Hematopoietic multipotent progenitor cell treated with erythropoietin and hydrocortisone succinate and interleukin-3 and kit ligand, for 8 days (in vitro differentiated cells): ENCODE results near the gene TINAGL1.
A peak's percentile ranks its signal among the peaks of the same experiment; 100 is the strongest.
"Not testable (repeated sequence)": the region's sequence is repeated elsewhere in the genome, so short reads cannot be mapped to it uniquely, and the experiment has no call there.

ENCODE experiments used
- DNase-seq: peaks from one replicate; pipeline ENCODE4 v3.0.0-alpha.2; 2015

The TINAGL1 gene

DNA sequence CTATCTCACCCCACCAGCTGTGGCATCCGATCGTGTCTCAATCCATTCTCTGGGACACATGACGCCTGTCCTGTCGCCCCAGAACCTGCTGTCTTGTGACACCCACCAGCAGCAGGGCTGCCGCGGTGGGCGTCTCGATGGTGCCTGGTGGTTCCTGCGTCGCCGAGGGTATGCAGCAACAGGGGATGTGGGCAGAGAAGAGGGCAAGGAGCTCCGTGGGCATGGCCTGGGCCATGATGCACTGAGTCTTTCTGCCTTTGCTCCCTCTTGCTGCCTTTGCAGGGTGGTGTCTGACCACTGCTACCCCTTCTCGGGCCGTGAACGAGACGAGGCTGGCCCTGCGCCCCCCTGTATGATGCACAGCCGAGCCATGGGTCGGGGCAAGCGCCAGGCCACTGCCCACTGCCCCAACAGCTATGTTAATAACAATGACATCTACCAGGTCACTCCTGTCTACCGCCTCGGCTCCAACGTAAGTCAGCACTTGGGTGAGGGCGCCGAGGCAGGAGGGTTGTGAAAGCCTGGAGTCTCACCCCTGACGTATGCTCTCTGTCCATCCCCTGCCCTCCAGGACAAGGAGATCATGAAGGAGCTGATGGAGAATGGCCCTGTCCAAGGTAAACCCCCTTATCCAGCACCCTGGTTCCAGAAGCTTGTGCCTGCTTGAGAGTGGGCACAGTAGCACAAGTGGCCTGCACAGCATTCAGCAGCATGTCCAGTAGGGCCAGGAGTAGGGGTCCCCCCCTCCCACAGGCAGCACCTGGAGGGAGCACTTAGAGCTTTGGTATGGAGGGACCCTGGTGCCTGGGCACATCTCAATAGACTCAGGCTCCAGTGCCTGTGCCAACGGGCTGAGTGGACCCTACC, 8.8 kb downstream of the TINAGL1 start:
- no peak for DNase-seq

DNA sequence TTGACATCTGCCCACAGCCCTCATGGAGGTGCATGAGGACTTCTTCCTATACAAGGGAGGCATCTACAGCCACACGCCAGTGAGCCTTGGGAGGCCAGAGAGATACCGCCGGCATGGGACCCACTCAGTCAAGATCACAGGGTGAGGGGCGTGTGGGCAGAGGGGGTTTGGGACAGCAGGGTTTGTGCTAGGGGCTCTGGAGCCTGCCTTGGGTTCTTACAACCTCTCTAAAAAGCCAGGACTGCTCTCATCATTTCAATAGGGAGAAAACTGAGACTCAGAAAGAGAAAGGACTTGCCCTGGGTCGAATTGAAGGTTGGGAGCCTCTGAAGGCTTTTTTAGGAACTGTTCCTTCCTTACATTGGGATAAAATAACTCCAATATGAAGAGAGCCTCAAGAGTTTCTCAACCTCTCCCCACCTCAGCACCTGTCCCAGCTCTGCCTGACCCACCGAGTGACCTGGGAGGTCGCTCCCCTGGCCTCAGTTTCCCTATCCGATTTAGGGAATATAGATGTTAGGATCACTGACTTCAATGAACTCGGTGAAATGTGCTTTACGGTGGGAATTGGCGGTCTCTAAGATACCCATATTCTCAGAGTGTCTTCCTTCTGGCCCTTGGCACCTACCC, 9.5 kb downstream of the TINAGL1 start:
- DNase-seq, result no peak

DNA sequence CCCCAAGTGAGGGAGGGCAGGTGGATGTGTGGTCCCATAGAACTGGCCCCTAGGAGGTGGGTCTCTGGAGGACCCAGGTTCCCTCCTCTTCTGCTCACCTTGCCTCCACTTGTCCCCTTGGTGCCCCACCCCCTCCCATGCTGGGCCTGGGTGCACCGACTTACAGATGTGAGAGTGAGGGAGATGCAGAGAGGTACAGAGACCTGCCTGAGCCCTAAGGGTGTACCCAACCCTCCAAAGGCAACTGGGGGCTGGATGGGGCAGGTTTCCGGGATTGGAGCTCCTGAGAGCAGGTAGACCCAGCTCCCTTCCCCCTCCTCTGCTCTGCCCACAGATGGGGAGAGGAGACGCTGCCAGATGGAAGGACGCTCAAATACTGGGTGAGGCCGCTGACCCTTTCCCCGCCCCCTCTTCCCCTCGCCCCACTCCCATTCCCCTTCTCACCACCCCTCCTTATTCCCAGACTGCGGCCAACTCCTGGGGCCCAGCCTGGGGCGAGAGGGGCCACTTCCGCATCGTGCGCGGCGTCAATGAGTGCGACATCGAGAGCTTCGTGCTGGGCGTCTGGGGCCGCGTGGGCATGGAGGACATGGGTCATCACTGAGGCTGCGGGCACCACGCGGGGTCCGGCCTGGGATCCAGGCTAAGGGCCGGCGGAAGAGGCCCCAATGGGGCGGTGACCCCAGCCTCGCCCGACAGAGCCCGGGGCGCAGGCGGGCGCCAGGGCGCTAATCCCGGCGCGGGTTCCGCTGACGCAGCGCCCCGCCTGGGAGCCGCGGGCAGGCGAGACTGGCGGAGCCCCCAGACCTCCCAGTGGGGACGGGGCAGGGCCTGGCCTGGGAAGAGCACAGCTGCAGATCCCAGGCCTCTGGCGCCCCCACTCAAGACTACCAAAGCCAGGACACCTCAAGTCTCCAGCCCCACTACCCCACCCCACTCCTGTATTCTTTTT, 10.3 kb downstream of the TINAGL1 start:
- no peak for DNase-seq

DNA sequence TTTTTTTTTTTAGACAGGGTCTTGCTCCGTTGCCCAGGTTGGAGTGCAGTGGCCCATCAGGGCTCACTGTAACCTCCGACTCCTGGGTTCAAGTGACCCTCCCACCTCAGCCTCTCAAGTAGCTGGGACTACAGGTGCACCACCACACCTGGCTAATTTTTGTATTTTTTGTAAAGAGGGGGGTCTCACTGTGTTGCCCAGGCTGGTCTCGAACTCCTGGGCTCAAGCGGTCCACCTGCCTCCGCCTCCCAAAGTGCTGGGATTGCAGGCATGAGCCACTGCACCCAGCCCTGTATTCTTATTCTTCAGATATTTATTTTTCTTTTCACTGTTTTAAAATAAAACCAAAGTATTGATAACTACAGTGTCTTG, 11.0 kb downstream of the TINAGL1 start:
- not testable (repeated sequence) for DNase-seq

DNA sequence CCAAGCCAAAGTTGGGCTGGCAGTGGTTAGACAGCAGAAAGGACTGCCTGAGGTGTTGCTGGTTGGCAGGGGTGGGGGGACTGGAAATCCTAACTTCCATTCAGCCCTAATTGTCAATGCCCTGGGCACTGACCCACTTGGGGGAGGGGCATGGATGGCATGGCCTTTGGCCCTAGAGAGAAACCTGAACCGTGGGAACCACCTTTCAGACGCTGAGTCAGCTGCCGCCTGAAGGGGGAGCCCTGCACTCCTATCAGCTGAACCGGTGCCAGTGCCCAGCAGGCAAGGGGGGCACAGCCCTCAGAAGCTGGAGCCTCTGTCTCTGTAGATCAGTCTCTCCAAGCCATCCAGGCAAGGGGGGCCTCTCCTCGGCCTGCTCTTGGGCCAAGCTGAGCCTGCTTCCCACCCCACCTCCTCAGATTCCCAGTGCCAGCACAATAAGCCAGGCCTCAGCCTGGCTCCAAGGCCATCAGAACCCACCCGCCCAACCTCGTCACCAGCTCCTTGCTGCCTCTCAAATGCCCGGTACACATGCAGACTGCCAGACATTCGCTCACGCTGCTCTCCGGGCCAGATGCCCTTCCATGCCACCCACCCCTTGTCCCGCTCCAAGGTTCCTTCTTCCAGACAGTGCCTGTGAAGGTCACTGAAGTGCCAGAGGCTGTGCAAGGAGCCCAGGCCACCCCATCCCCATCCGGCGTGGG, 11.6 kb downstream of the TINAGL1 start:
- DNase-seq, result peak; percentile 65

DNA sequence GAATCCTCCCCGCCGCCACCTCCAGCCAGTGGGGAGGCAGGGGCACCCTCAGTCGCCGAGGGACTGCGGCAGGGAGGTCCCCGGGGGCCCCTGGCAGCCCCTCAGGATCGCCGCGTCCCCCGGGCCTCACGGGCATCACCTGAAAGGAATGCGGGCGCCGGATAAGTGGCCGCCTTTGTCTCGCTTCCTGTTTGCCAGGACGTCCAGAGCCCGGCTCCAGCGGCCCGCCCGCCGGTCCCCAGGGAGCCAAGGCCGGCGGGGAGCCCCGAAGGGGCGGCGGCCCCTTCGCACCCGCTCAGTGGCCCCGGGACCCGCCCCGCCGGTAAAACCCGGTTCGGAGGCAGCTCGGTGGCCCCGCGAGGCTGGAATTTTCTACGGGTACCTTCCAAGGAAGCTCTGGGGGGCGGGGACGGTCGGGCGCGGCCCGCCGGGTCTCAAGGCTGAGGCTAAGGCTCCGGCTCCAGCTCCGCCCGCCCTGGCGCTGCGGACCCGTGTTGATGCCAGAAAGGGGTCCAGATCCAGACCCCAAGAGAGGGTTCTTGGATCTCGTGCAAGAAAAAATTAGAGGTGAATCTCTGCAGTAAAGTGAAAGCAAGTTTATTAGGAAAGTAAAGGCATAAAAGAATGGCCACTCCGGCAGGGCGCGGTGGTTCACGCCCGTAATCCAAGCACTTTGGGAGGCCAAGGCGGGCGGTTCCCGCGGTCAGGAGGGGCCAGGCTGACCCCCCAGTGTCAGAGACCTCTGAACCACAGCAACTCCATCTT, 12.6 kb downstream of the TINAGL1 start:
- DNase-seq, result no peak

DNA sequence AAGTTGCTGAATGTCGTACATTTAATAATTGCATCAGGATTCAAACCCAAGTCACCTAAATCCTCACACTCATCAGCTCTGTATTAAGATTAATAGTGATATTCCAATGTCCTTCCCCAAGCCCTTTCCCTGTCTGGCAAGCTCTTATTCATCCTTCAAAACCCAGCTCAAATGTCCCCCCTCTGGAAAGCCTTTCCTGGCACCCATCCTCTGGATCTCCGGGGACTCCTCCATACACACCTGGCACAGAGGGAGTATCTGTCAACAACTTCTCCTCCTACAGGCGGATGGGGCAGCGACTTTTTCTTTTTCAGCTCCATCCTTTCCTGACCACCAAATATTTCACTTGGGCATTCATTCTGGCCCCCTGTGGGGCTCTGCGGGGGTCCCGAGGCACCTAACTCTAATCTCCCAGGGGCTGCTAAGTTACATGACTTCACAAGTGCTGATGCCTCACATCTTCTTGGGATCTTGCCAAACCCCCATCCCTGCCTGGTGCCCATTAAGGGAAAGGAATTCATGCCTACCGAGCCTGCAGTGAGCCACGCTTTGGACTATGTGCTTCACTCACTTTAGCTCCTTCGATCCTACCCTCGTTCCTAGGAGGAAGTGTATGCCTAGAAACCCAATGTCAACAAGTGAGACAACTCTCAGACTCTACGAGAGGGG, 15.2 kb downstream of the TINAGL1 start:
- no peak for DNase-seq

DNA sequence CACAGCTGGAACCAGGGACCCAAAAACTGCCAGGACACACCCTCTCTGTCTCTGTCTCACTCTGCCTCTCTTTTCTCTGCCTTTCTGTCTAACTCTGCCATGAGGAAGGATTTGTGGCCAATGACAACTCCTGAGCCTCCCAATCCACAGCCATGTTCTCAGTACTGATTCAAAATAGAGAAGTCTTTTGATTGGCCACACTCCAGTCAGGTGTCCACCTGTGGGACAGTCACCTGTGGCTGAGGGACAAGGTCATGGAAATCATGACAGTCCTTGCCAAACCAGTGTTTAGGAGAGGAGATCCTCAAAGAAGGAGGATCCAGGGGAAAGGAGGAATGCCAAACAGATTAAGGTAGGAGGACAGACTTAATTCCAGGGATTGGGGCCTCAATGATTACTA, 15.8 kb downstream of the TINAGL1 start:
- DNase-seq, result no peak

DNA sequence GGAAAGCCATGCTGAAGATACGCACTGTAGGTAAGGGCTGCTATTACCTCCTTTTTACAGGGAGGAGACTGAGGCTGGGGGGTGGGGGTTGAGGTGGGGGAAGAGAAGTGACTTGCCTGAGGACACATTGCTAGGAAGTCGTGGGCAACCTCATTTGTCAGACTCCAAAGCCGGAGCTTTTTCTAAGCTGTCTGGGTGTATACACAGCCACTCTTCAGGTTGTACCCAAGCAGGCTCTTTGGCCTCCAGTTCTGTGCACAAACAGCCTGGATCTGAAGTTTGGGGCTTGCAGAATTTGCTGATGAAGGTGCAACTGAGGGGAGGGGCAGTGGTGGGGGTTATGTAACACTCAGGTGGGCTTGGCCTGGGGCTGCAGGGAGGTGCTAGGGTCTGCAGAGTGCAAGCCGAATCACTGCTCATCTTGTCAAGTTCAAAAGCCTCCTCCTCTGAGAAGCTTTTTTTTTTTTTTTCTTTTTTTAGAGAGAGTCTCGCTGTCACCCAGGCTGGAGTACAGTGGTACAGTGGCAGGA, 16.9 kb downstream of the TINAGL1 start:
- no peak for DNase-seq

DNA sequence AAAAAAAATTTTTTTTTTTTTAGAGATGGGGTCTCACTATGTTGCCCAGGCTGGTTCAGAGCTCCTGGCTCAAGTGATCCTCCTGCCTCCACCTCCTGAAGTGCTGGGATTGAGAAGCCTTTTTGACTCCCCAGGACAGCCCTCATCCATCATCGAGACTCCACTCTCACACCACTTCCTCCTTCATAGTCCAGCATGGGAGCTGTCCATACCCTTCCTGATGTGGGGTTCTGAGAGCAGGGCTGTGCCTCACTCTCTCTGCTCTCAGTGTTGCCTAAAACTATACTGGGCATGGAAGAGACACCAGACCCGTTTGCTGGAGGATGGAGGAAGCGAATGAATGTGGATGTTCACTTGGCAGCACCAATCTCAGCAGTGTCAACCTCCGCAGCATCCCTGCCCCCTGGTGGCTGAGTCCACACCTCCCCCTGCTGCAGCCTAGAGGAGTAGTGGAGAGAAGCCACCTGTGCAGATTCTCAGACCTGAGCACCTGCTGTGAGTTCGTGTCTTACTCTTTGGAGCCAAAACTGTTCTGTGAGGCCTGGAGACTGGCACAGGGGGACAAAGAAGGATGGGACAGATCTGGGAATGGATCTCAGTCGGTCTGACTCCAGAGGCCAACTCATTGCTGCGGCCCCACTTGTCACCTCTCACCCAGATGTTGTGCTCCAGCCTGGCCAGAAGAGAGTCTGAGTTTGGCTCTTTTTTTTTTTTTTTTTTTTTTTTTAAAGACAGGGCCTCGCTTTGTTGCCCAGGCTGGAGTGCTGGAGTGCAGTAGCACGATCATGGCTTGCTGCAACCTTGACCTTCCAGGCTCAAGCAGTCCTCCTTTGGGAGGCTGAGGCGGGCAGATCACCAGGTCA, 17.7 kb downstream of the TINAGL1 start:
- peak; percentile 56 for DNase-seq

DNA sequence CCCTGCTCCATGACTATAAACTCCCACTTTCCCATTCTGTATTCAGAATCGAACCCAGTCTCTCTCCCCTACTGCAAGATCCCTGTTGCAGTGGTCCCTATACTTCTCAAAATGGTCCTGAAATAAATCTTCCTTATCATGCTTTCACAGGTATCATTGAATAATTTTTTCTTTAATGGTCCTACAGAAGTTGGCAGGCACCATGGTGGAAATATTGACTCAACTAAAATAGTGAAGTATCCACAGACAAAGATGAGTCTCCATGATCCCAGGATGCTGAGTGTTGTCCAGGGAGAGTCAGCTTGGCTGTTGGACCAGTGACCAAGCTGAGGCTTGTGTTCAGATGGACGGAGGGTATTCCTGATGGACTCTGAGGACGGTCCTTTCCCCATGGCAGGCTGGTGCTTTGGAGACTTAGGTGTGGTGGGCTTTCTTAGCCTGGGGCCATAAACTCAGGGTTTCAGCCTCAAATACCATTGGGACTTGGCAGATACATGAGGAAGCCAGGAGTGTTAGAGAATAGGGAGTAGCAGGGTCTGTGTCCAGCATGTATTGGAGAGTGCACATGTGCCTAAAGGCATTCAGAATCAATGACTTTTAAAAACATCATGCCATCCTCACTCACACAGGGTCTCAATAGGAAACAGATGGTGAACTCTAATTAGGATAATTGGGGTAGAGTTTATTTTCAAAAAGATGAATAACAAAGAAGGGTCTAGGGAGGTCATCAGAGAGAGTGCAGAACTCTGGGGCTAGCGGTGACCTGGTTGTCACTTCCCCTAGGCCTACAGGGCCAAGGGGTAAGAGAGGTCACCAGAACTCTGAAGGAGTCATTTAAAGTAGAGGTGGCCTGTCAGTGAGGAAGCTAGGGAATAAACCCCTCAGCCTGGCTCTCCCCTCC, 19.8 kb downstream of the TINAGL1 start:
- DNase-seq, result no peak

DNA sequence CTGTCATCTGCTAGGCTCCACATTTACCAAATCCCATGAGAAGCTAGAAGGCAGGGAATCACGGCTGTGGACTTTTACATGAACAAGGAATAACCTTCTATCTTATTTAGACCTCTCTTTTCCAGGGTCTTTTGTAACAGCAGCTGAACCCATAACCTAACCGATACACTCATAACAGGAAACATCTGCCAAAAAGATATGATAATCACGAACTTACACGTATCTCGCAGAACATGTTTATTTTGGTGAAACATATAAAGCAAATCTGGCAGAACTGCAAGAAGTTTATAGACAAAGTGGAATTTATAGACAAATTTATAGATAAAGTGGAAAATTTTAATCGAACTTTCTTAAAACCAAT, 20.4 kb downstream of the TINAGL1 start:
- DNase-seq, result no peak

DNA sequence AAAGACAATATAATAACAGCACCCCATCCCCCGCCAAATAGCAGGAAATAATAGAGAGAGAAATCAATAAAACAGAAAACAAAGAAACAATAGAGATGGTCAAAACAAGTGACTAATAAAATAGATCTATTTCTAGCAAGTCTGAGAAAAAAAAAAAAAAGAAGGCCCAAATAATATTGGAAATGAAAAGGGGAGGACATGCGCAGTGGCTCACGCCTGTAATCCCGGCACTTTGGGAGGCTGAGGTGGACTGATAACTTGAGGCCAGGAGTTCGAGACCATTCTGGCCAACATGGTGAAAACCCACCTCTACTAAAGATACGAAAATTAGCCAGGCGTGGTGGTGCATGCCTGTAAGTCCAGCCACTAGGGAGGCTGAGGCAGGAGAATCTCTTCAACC, 22.7 kb downstream of the TINAGL1 start:
- DNase-seq, result no peak

DNA sequence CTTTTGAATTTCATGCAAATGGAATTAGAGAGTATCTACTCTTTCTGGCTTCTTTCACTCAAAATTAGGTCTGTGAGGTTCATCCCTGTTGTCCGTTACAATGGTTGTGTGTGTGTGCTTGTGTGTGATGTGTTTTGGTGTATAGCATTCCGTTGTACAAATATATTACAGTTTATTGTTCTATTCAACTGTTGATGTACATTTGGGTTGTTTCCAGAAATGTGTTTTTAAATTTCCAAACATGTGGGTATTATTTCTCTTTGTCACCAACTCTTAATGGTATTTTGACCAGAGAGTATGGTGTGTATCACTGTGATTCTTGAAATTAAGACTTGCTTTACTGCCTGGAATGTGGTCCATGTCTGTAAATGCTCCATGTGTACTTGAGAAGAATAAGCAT, 24.3 kb downstream of the TINAGL1 start:
- no peak for DNase-seq

DNA sequence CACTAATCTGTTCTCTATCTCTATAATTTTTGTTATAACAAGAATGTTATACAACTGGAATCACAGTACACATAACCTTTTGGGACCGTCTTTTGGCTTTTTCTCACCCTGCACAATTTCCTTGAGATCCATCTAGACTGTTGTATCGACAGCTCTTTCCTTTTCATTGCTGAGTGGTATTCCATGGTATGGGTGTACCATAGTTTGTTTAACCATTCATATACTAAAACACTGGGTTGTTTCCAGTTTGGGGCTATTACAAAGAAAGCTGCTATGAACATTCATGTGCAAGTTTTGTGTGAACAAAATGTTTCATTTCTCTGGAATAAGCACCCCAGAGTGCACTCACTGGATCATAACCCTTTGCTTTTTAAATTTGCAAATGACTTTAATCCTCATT, 25.8 kb downstream of the TINAGL1 start:
- DNase-seq, result no peak

DNA sequence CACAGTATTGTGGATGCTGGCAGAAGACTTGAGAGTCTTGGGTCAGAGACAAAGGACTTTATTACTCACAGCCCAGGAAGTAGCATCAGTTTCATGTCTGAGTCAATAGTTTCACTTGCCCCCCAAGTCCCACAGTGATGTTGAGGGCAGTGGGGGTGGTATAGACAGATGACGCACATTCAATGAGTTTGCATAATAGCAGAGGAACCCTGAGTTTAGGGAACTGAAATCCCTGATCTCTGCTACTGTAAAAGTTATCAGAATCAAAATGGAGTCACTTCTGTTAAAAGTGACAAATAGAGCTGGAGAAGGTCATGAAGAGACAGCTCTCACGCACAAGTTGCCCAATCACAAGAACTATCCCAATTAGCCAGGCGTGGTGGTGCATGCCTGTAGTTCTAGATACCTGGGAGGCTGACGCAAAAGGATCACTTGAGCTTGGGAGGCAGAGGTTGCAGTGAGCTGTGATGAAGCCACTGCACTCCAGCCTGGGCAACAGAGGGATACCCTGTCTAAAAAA, 29.7 kb downstream of the TINAGL1 start:
- DNase-seq, result no peak

DNA sequence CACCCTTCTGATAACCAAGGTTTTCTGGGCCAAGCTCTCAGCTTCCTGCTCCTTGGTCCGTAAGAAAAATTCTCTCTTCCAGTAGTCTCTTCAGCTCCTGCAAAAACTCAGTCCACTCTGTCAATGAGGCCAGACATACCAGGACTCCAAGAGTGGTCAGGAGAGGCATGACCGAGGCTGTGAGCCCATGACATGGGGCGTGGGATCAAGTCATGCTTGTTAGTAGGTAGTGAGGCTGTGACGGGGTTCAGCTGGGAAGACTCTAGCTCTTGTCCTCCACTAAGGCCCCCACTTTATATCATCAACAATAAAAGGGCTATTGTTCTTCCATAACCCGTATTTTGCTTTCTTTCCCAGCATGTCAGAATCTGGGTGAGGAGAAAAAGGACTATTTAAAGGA, 31.0 kb downstream of the TINAGL1 start:
- DNase-seq, result no peak

DNA sequence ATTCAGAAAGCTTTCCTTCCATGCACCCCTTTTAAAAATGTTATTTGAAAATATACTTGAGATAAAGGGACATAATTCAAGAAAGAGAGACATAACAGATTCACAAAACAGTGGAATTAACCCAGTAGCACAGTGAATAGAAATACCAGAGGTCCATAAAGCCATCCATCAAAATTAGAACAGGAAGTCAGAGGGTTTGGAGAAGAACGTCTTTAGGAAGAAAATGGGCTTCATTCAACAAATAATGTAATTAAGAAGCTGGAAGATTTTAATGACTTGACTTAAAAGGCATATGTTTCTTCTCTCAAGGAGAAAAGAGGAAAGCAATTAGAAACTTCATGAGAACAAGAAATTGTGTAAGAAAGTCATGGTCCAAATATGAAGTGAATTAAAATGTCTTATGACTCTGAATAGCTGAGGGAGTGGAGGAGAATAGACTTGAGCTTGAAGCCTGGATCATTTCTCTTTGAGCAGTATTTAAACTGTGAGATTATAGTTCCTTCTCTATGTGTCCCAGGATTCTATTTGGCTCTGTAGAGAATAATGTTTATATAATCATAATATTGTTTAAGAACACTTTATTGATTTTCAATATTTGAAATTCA, 33.3 kb downstream of the TINAGL1 start:
- no peak for DNase-seq
